GM12891 (cell line): ENCODE data around the gene UGT2B7.
"Not testable (repeated sequence)": the region's sequence is repeated elsewhere in the genome, so short reads cannot be mapped to it uniquely, and the experiment has no call there.

Experiments
- PAX5 ChIP-seq: IDR thresholded peaks from 2 replicates; pipeline ENCODE4 v1.6.1; 2011; ENCODE audit warnings: low read length, moderate library complexity, mild to moderate bottlenecking; ENCODE audit not compliant: insufficient read depth, severe bottlenecking
- POLR2A ChIP-seq: IDR thresholded peaks from 2 replicates; pipeline ENCODE4 v1.6.1; 2011; ENCODE audit warnings: low read depth, low read length, control low read depth
- POLR2AphosphoS5 ChIP-seq: IDR thresholded peaks from 2 replicates; pipeline ENCODE4 v1.6.1; 2011; ENCODE audit warnings: low read depth, low read length, control low read depth
- POU2F2 ChIP-seq: IDR thresholded peaks from 2 replicates; pipeline ENCODE4 v1.6.1; 2011; ENCODE audit warnings: low read depth, mild to moderate bottlenecking, control low read depth, low read length, moderate library complexity
- SPI1 ChIP-seq: IDR thresholded peaks from 2 replicates; pipeline ENCODE4 v1.6.1; 2011; ENCODE audit warnings: low read depth, low read length, control low read depth
- TAF1 ChIP-seq: IDR thresholded peaks from 2 replicates; pipeline ENCODE4 v1.6.1; 2011; ENCODE audit warnings: low read depth, low read length, control low read depth

- TF ChIP-seq POLR2A, SPI1, TAF1, POLR2AphosphoS5, POU2F2, PAX5: not testable (repeated sequence)
These were observed 19.0 kb downstream of the UGT2B7 start for GRCh38 chr4:69115151-69115850.
